ENCODE measurements around the gene LITAF. TPM values are rescaled to one million over a fixed set of nuclear protein-coding genes. Genes with fewer than 3 reads are reported as not detected.
A peak's percentile ranks its signal among the peaks of the same experiment; 100 is the strongest.

Gene LITAF
- total and polyA plus RNA-seq, 4 donors = 5.2 to 65.2 (median 36.0) TPM

- H3K9ac ChIP-seq (ENCODE audit: low read depth in 1 of 2, low read length in 2 of 2) = no peak overlapping the region
- no peaks in the 10 kb centered on the region for H3K27me3 ChIP-seq (ENCODE audit: control insufficient read depth in 4 of 4, insufficient read depth in 4 of 4, low read length in 3 of 4)
- H3K36me3 ChIP-seq (ENCODE audit: control insufficient read depth in 4 of 4, insufficient read depth in 3 of 4, low read depth in 1 of 4, low read length in 3 of 4) = no peaks in the 10 kb centered on the region
- no peak overlapping the region for H3K4me3 ChIP-seq (ENCODE audit: low read depth in 1 of 3, low read length in 3 of 3)
- WGBS = 87% methylated on average over 2 of the region's 2 CpGs
- peak overlapping the region; percentile 52 to 85 for H3K27ac ChIP-seq (ENCODE audit: low read depth in 1 of 2, low read length in 2 of 2)
- H3K9me3 ChIP-seq (ENCODE audit: control insufficient read depth in 4 of 4, low read length in 3 of 4) = no peaks in the 10 kb centered on the region
- DNase-seq (ENCODE audit: low spot score) = no peak
- peak; percentile 19 for TF ChIP-seq YY1 (IDR thresholded peaks at IDR 0.05)
- no peak for TF ChIP-seq ZBTB33 (IDR thresholded peaks at IDR 0.05)
- TF ChIP-seq, protein P1, sequence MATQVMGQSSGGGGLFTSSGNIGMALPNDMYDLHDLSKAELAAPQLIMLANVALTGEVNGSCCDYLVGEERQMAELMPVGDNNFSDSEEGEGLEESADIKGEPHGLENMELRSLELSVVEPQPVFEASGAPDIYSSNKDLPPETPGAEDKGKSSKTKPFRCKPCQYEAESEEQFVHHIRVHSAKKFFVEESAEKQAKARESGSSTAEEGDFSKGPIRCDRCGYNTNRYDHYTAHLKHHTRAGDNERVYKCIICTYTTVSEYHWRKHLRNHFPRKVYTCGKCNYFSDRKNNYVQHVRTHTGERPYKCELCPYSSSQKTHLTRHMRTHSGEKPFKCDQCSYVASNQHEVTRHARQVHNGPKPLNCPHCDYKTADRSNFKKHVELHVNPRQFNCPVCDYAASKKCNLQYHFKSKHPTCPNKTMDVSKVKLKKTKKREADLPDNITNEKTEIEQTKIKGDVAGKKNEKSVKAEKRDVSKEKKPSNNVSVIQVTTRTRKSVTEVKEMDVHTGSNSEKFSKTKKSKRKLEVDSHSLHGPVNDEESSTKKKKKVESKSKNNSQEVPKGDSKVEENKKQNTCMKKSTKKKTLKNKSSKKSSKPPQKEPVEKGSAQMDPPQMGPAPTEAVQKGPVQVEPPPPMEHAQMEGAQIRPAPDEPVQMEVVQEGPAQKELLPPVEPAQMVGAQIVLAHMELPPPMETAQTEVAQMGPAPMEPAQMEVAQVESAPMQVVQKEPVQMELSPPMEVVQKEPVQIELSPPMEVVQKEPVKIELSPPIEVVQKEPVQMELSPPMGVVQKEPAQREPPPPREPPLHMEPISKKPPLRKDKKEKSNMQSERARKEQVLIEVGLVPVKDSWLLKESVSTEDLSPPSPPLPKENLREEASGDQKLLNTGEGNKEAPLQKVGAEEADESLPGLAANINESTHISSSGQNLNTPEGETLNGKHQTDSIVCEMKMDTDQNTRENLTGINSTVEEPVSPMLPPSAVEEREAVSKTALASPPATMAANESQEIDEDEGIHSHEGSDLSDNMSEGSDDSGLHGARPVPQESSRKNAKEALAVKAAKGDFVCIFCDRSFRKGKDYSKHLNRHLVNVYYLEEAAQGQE (IDR thresholded peaks at IDR 0.05) = no peak
- TF ChIP-seq FOXA2 (IDR thresholded peaks at IDR 0.05) = no peak
- TF ChIP-seq FOXA1 (IDR thresholded peaks at IDR 0.05) = no peak
- TF ChIP-seq HNF4G (IDR thresholded peaks at IDR 0.05) = peak; percentile 50
- peak; percentile 25 to 29 for TF ChIP-seq RAD21 (IDR thresholded peaks at IDR 0.05)
- peak in 1 of 2 donors; percentile 14 for TF ChIP-seq GABPA (IDR thresholded peaks at IDR 0.05 in 1 of 2, conservative IDR thresholded peaks at IDR 0.05 in 1 of 2)
- peak; percentile 89 for TF ChIP-seq HNF4A (conservative IDR thresholded peaks at IDR 0.05)
- TF ChIP-seq ATF3 (IDR thresholded peaks at IDR 0.05) = no peak
- peak; percentile 77 to 83 for TF ChIP-seq RXRA (IDR thresholded peaks at IDR 0.05)
- no peak for TF ChIP-seq NR2F2 (IDR thresholded peaks at IDR 0.05)
- no peak for TF ChIP-seq EGR1 (IDR thresholded peaks at IDR 0.05; ENCODE audit: low read depth in 2 of 2)
- TF ChIP-seq, protein P2, sequence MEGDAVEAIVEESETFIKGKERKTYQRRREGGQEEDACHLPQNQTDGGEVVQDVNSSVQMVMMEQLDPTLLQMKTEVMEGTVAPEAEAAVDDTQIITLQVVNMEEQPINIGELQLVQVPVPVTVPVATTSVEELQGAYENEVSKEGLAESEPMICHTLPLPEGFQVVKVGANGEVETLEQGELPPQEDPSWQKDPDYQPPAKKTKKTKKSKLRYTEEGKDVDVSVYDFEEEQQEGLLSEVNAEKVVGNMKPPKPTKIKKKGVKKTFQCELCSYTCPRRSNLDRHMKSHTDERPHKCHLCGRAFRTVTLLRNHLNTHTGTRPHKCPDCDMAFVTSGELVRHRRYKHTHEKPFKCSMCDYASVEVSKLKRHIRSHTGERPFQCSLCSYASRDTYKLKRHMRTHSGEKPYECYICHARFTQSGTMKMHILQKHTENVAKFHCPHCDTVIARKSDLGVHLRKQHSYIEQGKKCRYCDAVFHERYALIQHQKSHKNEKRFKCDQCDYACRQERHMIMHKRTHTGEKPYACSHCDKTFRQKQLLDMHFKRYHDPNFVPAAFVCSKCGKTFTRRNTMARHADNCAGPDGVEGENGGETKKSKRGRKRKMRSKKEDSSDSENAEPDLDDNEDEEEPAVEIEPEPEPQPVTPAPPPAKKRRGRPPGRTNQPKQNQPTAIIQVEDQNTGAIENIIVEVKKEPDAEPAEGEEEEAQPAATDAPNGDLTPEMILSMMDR (IDR thresholded peaks at IDR 0.05; ENCODE audit: low read depth, low read length, missing input control) = no peak
- TF ChIP-seq MAX (IDR thresholded peaks at IDR 0.05) = peak; percentile 56
- no peak for TF ChIP-seq JUND (IDR thresholded peaks at IDR 0.05)
- TF ChIP-seq SP1 (IDR thresholded peaks at IDR 0.05) = peak; percentile 61
- no peak for TF ChIP-seq TAF1 (conservative IDR thresholded peaks at IDR 0.05)
- peaks cover 0 to 8% (median 3%) of the 10 kb centered on the region in 4 donors for H3K4me1 ChIP-seq (ENCODE audit: control insufficient read depth in 4 of 4, insufficient read depth in 4 of 4, low read length in 3 of 4)
Measured at GRCh38 chr16:11619327-11619851, 32.7 kb upstream of the LITAF start.
